ENCODE measurements around the gene ARX. TPM values are rescaled to one million over a fixed set of nuclear protein-coding genes. Genes with fewer than 3 reads are reported as not detected.

ARX gene
- total RNA-seq, 2 experiments from 2014 or later, result not detected

DNA sequence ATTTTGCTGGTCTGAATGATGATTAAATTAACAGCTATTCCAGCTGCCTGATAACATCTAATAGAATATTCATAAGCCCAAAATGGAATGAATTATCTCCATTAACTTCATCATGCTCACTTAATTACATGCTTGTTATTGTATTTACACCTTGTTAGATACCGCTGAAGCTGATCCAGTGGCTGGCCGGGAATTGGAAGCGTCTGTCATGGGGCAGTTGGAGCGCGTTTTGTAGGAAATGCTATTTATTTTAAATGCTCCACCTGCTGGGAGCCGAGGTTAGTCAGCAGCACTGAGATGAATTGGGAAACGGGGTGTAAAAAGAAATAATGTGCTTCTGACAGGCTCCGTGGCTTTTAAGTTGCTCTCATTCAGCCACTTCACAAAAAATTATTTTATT, 25.2 kb downstream of the ARX start:
- no peak overlapping the region for H3K4me3 Mint-ChIP-seq
- H3K36me3 Mint-ChIP-seq, result peaks cover 11% of the 10 kb centered on the region
- no peaks in the 10 kb centered on the region for H3K9me3 Mint-ChIP-seq
- no peak for DNase-seq
- H3K27me3 Mint-ChIP-seq, result no peaks in the 10 kb centered on the region
- H3K27ac Mint-ChIP-seq, result no peak overlapping the region
- H3K4me1 Mint-ChIP-seq, result no peaks in the 10 kb centered on the region

GRCh38 chrX:24988314-24988713, 27.5 kb downstream of the ARX start:
- DNase-seq, result no peak
- Mint-ChIP-seq H3K9me3 (no peaks in the 10 kb centered on the region), H3K36me3 (peaks cover 16% of the 10 kb centered on the region), H3K4me3 (no peak overlapping the region), H3K27me3 (no peaks in the 10 kb centered on the region), H3K4me1 (no peaks in the 10 kb centered on the region), H3K27ac (no peak overlapping the region)

- no peaks in the 10 kb centered on the region for H3K4me1 Mint-ChIP-seq
- H3K27me3 Mint-ChIP-seq, result no peaks in the 10 kb centered on the region
- peaks cover 16% of the 10 kb centered on the region for H3K36me3 Mint-ChIP-seq
- no peak for DNase-seq
- no peak overlapping the region for H3K27ac Mint-ChIP-seq
- no peaks in the 10 kb centered on the region for H3K9me3 Mint-ChIP-seq
- no peak overlapping the region for H3K4me3 Mint-ChIP-seq
These were observed 28.0 kb downstream of the ARX start for GRCh38 chrX:24987731-24988130.

DNA sequence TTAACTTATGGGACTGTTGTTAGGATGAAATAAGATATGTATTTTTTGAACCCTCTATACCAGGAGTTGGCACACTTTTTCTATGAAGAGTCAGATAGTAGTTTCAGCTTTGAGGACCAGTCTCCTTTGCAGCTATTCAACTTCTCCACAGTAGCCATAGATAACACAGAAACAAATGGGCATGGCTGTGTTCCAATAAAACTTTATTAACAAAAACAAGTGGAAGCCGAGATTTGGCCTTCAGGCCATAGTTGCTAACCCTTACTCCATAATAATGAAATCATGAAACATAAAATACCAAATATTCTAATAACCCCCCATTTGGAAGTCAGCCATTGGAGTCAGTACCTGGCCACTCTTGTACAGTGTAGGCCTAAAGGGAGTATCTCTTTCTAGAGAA, 30.6 kb downstream of the ARX start:
- no peak overlapping the region for H3K4me3 Mint-ChIP-seq
- peaks cover 12% of the 10 kb centered on the region for H3K36me3 Mint-ChIP-seq
- H3K27me3 Mint-ChIP-seq, result no peaks in the 10 kb centered on the region
- DNase-seq, result no peak
- H3K27ac Mint-ChIP-seq, result no peak overlapping the region
- H3K9me3 Mint-ChIP-seq, result no peaks in the 10 kb centered on the region
- H3K4me1 Mint-ChIP-seq, result peaks cover 3% of the 10 kb centered on the region

- Mint-ChIP-seq H3K4me1 (peaks cover 3% of the 10 kb centered on the region), H3K4me3 (no peak overlapping the region), H3K27ac (no peak overlapping the region), H3K36me3 (peaks cover 12% of the 10 kb centered on the region), H3K27me3 (no peaks in the 10 kb centered on the region), H3K9me3 (no peaks in the 10 kb centered on the region)
- no peak for DNase-seq
These were observed 31.8 kb downstream of the ARX start for GRCh38 chrX:24983931-24984330.

DNA sequence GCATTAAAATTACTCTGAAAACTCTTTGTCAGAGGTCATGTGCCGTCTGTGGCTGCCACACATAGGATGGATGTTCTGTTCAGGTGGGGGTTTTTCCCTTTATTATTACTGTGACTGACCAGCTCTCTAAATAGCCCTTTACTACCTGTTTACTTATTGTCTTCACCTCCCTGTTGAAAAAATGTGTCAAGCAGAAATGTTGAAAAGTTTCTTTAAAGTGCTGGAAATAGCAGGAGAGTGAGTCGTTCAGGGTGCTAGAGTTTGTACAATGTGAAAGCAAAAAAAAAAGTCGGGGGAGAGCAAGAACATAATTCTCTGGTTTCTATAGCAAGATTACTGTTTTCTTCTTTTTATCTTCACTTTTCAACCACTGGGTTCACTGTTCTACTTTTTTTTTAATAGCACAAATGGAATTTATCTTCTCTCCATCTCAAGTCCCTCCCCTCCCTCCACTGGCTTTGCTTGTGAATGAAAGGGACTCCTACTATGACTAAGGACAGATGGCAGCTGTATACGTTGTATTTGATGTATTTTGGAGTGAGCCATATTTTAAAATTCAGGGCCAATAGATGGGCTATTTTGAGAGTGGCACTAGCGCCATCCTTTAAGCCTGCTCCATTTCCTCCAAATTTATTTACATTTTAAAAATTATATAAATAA, 33.3 kb downstream of the ARX start:
- H3K9me3 Mint-ChIP-seq, result no peaks in the 10 kb centered on the region
- H3K4me3 Mint-ChIP-seq, result no peak overlapping the region
- no peaks in the 10 kb centered on the region for H3K27me3 Mint-ChIP-seq
- H3K4me1 Mint-ChIP-seq, result peaks cover 3% of the 10 kb centered on the region
- no peak overlapping the region for H3K27ac Mint-ChIP-seq
- no peak for DNase-seq
- peaks cover 10% of the 10 kb centered on the region for H3K36me3 Mint-ChIP-seq

DNA sequence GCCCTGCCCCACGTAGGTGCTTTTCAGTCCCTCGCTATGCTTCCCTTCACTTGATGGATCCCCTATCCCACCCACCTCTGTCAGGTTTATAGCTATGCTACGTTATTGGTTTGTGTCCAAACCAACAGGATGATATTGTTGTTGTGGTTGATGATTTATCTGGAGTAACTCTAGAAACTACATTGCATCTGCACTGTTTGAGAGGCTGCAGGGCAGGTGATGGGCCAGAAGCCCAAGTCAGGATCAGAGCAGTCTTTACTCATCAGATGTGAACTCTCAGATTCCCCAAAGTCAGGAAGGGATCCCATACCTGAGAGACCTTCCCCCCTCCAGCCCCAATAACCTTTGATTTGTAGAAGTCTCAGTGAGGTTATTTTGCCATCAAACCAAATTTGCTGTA, 34.7 kb downstream of the ARX start:
- DNase-seq, result no peak
- Mint-ChIP-seq H3K4me1 (peaks cover 3% of the 10 kb centered on the region), H3K36me3 (peaks cover 5% of the 10 kb centered on the region), H3K27me3 (no peaks in the 10 kb centered on the region), H3K9me3 (no peaks in the 10 kb centered on the region), H3K27ac (no peak overlapping the region), H3K4me3 (no peak overlapping the region)

- H3K36me3 Mint-ChIP-seq, result peaks cover 5% of the 10 kb centered on the region
- peaks cover 3% of the 10 kb centered on the region for H3K4me1 Mint-ChIP-seq
- no peak overlapping the region for H3K4me3 Mint-ChIP-seq
- no peak overlapping the region for H3K27ac Mint-ChIP-seq
- no peaks in the 10 kb centered on the region for H3K27me3 Mint-ChIP-seq
- H3K9me3 Mint-ChIP-seq, result no peaks in the 10 kb centered on the region
- no peak for DNase-seq
These were observed 36.7 kb downstream of the ARX start for GRCh38 chrX:24979081-24979480.

DNA sequence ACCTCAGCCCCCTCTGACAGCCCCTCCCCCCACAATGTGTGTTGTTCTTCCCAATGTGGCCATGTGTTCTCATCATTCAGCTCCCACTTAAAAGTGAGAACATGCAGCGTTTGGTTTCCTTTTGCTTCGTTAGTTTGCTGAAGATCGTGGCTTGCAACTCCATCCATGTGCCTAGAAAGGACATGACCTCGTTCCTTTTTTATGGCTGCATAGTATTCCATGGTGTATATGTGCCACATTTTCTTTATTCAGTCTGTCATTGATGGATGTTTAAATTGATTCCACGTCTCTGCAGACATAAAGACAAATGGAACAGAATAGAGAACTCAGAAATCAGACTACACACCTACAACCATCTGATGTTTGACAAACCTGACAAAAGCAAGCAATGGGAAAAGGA, 46.0 kb downstream of the ARX start:
- no peak for DNase-seq
- peaks cover 28% of the 10 kb centered on the region for H3K36me3 Mint-ChIP-seq
- H3K27ac Mint-ChIP-seq, result no peak overlapping the region
- no peak overlapping the region for H3K4me3 Mint-ChIP-seq
- H3K4me1 Mint-ChIP-seq, result no peaks in the 10 kb centered on the region
- no peaks in the 10 kb centered on the region for H3K9me3 Mint-ChIP-seq
- H3K27me3 Mint-ChIP-seq, result no peaks in the 10 kb centered on the region

GRCh38 chrX:24965372-24965771, 50.4 kb downstream of the ARX start:
- Mint-ChIP-seq H3K4me3 (no peak overlapping the region), H3K27me3 (no peaks in the 10 kb centered on the region), H3K9me3 (no peaks in the 10 kb centered on the region), H3K36me3 (peaks cover 17% of the 10 kb centered on the region), H3K4me1 (no peaks in the 10 kb centered on the region), H3K27ac (no peak overlapping the region)
- no peak for DNase-seq

- Mint-ChIP-seq H3K27ac (no peak overlapping the region), H3K4me3 (no peak overlapping the region), H3K4me1 (no peaks in the 10 kb centered on the region), H3K27me3 (no peaks in the 10 kb centered on the region), H3K9me3 (no peaks in the 10 kb centered on the region), H3K36me3 (peaks cover 13% of the 10 kb centered on the region)
- no peak for DNase-seq
These were observed 51.9 kb downstream of the ARX start for GRCh38 chrX:24963823-24964222.

DNA sequence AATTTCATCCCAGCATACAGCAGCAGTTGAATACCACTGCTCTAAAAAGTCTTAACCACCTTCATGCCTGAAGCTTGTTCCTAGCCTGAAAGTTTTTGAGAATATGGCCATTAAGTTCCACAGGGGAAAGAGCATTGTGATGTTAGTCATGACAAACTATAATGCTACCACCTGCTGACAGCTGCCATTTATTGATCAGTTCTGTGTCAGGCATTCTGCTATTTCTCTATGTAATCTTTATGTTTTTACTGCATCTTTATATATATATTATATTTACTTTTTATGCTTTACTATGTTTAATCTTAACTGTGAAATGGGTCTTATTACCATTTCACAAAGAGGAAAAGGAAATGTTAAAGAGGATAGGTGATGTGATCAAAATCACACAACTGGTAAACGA, 54.0 kb downstream of the ARX start:
- no peak for DNase-seq
- H3K27me3 Mint-ChIP-seq, result no peaks in the 10 kb centered on the region

DNA sequence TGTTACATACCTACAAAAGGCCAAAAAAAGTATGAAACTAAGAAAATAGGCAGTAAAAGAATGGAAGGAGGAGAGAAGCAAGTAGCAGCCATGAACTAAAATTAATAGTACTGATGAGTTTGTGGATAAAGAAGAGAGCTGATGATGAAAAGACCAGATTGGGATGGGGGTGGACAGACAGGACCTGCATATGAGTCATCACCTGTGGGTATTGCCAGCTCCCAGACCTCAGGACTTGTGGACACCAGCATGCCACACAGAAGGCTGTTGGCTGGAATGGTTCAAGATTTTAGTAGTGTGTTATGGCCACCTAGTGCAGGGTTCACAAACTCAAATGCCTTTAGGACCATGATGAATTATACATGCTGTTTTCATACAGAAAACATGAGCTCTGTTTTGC, 58.9 kb downstream of the ARX start:
- H3K36me3 Mint-ChIP-seq, result peaks cover 21% of the 10 kb centered on the region
- no peak for DNase-seq
- H3K27me3 Mint-ChIP-seq, result no peaks in the 10 kb centered on the region
- no peak overlapping the region for H3K4me3 Mint-ChIP-seq
- no peaks in the 10 kb centered on the region for H3K9me3 Mint-ChIP-seq
- H3K27ac Mint-ChIP-seq, result no peak overlapping the region
- H3K4me1 Mint-ChIP-seq, result peaks cover 2% of the 10 kb centered on the region

More for the DNA sequence above, 54.0 kb downstream of the ARX start:
- Mint-ChIP-seq H3K4me1 (no peaks in the 10 kb centered on the region), H3K27ac (no peak overlapping the region), H3K36me3 (peaks cover 19% of the 10 kb centered on the region), H3K4me3 (no peak overlapping the region), H3K9me3 (no peaks in the 10 kb centered on the region)

DNA sequence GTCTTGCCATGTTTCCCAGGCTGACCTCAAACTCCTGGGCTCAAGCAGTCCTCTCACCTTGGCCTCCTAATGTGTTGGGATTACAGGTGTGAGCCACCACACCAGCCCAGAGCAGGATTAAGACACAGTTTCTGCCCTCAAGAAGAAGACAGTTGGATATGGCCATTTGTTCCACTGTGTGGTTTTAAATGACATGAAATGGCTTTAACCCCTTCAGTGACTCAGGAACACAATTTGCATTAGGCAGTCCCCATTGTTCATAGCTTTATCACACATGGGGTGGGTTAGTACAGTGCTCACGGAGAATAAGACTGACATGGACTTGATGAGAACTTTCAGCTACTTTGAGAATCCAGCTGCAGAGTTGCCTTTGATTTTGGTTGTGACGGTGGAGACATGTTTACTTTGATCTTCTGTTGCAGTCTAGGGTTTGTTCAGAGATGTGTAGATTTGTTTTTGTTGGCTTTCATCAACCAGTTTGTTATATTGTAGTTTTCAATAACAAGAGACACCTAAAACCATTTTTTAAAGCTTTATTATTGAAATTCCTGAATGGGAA, 60.3 kb downstream of the ARX start:
- no peak overlapping the region for H3K27ac Mint-ChIP-seq
- DNase-seq, result no peak
- H3K4me1 Mint-ChIP-seq, result peaks cover 2% of the 10 kb centered on the region
- peaks cover 24% of the 10 kb centered on the region for H3K36me3 Mint-ChIP-seq
- no peak overlapping the region for H3K4me3 Mint-ChIP-seq
- H3K9me3 Mint-ChIP-seq, result no peaks in the 10 kb centered on the region
- no peaks in the 10 kb centered on the region for H3K27me3 Mint-ChIP-seq

DNA sequence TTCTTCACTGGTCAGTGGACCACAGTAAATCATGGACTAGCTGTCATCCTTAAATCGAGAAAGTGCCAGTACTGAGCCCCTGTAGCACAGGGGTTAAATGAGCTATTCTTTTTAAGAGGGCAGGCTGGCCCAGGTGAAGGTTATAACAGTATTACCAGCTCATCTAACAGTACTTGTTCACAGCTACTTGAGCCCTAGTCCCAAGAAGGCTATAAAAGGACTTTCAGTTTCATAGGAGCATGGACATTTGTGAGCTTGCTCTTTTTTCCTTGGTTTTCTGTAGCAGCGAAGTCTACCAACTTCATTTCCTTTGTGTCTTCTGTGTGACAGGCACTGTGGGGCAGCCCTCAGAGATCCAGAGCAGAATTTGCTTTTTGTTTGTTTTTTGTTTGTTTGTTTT, 61.0 kb downstream of the ARX start:
- Mint-ChIP-seq H3K27me3 (no peaks in the 10 kb centered on the region), H3K9me3 (no peaks in the 10 kb centered on the region), H3K4me1 (peaks cover 2% of the 10 kb centered on the region), H3K36me3 (peaks cover 24% of the 10 kb centered on the region), H3K27ac (no peak overlapping the region), H3K4me3 (no peak overlapping the region)
- no peak for DNase-seq
